Keratinocyte (primary cell): Measurements from ENCODE around the gene PDE6A.

Experiments used
- EZH2 ChIP-seq: IDR thresholded peaks from one replicate; pipeline ENCODE4 v1.6.1; 2012; ENCODE audit warnings: inconsistent platforms, mild to moderate bottlenecking, low read length, moderate library complexity
- TF ChIP-seq, protein P1 (sequence below), 3 experiments: IDR thresholded peaks in 1 of 3; conservative IDR thresholded peaks in 1 of 3; optimal IDR thresholded peaks in 1 of 3; 2 replicates in 2 of 3; 3 replicates in 1 of 3; pipeline versions ENCODE3 to v1.5.1; 2011; ENCODE audit warnings: low read length in 3 of 3, mild to moderate bottlenecking in 3 of 3, moderate library complexity in 2 of 3, control low read depth in 1 of 3, inconsistent platforms in 1 of 3; ENCODE audit not compliant: insufficient read depth in 2 of 3; ENCODE audit errors: extremely low read depth in 1 of 3

GRCh38 chr5:149954798-149955197 lies 10.2 kb upstream of the PDE6A start:
- TF ChIP-seq, protein P1, sequence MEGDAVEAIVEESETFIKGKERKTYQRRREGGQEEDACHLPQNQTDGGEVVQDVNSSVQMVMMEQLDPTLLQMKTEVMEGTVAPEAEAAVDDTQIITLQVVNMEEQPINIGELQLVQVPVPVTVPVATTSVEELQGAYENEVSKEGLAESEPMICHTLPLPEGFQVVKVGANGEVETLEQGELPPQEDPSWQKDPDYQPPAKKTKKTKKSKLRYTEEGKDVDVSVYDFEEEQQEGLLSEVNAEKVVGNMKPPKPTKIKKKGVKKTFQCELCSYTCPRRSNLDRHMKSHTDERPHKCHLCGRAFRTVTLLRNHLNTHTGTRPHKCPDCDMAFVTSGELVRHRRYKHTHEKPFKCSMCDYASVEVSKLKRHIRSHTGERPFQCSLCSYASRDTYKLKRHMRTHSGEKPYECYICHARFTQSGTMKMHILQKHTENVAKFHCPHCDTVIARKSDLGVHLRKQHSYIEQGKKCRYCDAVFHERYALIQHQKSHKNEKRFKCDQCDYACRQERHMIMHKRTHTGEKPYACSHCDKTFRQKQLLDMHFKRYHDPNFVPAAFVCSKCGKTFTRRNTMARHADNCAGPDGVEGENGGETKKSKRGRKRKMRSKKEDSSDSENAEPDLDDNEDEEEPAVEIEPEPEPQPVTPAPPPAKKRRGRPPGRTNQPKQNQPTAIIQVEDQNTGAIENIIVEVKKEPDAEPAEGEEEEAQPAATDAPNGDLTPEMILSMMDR (optimal IDR thresholded peaks at IDR 0.05 in 1 of 3, IDR thresholded peaks at IDR 0.05 in 1 of 3, conservative IDR thresholded peaks at IDR 0.05 in 1 of 3; ENCODE audit: extremely low read depth in 1 of 3, insufficient read depth in 2 of 3, low read length in 3 of 3) = no peak
- TF ChIP-seq EZH2 = no peak
